Stomach (tissue), 4 donors: ENCODE data around the gene PRKCA.

ENCODE experiments used
- CTCF ChIP-seq, 7 experiments: fragments of 450-650 bp in 4 of 7; fragments of 200-600 bp in 3 of 7; sonication (generic) in 3 of 7; IDR thresholded peaks; one replicate each; pipeline ENCODE4 v1.5.1; 2016 to 2019; ENCODE audit warnings: antibody characterized with exemption in 7 of 7, control low read depth in 2 of 7, mild to moderate bottlenecking in 1 of 7
- POLR2AphosphoS5 ChIP-seq, 3 donors: sonication (generic); formaldehyde crosslinking; IDR thresholded peaks; one replicate each; pipeline ENCODE4 v1.6.1; 2016; ENCODE audit warnings: antibody characterized with exemption in 3 of 3

GRCh38 chr17:66549731-66550207 lies 247.4 kb downstream of the PRKCA start:
- no peak for TF ChIP-seq POLR2AphosphoS5 (IDR thresholded peaks at IDR 0.05)
- TF ChIP-seq CTCF (IDR thresholded peaks at IDR 0.05) = no peak
